NCI-H774 (cell line): ENCODE data around the gene TLCD5.

Experiments
- DNase-seq: peaks from one replicate; lab custom pipeline; 2025; lab: John Stamatoyannopoulos, UW

Gene TLCD5

GRCh38 chr11:120324932-120325810, at the start of gene TLCD5:
TLCD5 (plus strand) TSS chr11:120325299; CDS start chr11:120327442, 2,143 bp downstream.
- peak; percentile 77 for DNase-seq

GRCh38 chr11:120279502-120279901, 45.6 kb upstream of the TLCD5 start:
- DNase-seq = no peak

GRCh38 chr11:120280600-120281051, 44.5 kb upstream of the TLCD5 start:
- no peak for DNase-seq

- DNase-seq = no peak
These were observed 43.8 kb upstream of the TLCD5 start for GRCh38 chr11:120281143-120281795.

- DNase-seq = no peak
These were observed 42.0 kb upstream of the TLCD5 start for GRCh38 chr11:120283124-120283523.

- DNase-seq = no peak
These were observed 40.8 kb upstream of the TLCD5 start for GRCh38 chr11:120284272-120284671.

- DNase-seq = no peak
These were observed 39.8 kb upstream of the TLCD5 start for GRCh38 chr11:120285256-120285655.

- DNase-seq = no peak
These were observed 37.1 kb upstream of the TLCD5 start for GRCh38 chr11:120288021-120288420.

GRCh38 chr11:120289426-120289825, 35.7 kb upstream of the TLCD5 start:
- no peak for DNase-seq

GRCh38 chr11:120290956-120291355, 34.1 kb upstream of the TLCD5 start:
- DNase-seq = no peak

- no peak for DNase-seq
These were observed 31.9 kb upstream of the TLCD5 start for GRCh38 chr11:120293038-120293800.

GRCh38 chr11:120294096-120294495, 31.0 kb upstream of the TLCD5 start:
- no peak for DNase-seq

GRCh38 chr11:120295099-120295498, 30.0 kb upstream of the TLCD5 start:
- DNase-seq = no peak

GRCh38 chr11:120296554-120296953, 28.5 kb upstream of the TLCD5 start:
- no peak for DNase-seq

- DNase-seq = no peak
These were observed 26.6 kb upstream of the TLCD5 start for GRCh38 chr11:120298461-120298860.

- DNase-seq = no peak
These were observed 22.9 kb upstream of the TLCD5 start for GRCh38 chr11:120302001-120302805.

- DNase-seq = peak; percentile 50
These were observed 22.0 kb upstream of the TLCD5 start for GRCh38 chr11:120303004-120303637.

GRCh38 chr11:120304526-120304925, 20.6 kb upstream of the TLCD5 start:
- no peak for DNase-seq

GRCh38 chr11:120305286-120305685, 19.8 kb upstream of the TLCD5 start:
- no peak for DNase-seq

- DNase-seq = no peak
These were observed 18.4 kb upstream of the TLCD5 start for GRCh38 chr11:120306519-120307242.
